Lower lobe of right lung (tissue), 2 donors: Measurements from ENCODE around the gene ARL6IP4. TPM values are rescaled to one million over a fixed set of nuclear protein-coding genes. Genes with fewer than 3 reads are reported as not detected.
"Not testable (repeated sequence)": the region's sequence is repeated elsewhere in the genome, so short reads cannot be mapped to it uniquely, and the experiment has no call there.

Source experiments
- ATAC-seq, 2 donors: fragments of 200-7000 bp; cut with Tn5 transposase; one replicate each; pipeline ENCODE4 v1.9.1; 2020 to 2022; ENCODE audit warnings: mild to moderate bottlenecking in 2 of 2, moderate library complexity in 2 of 2
- DNase-seq: peaks from one replicate; pipeline ENCODE4 v3.0.0-alpha.2; 2020
- H3K27ac ChIP-seq: fragments of 200-600 bp; one replicate; pipeline ENCODE4 v1.8.0; 2022
- H3K27me3 ChIP-seq: fragments of 200-600 bp; one replicate; pipeline ENCODE4 v1.8.0; 2022; ENCODE audit warnings: low read depth
- H3K36me3 ChIP-seq: fragments of 200-600 bp; one replicate; pipeline ENCODE4 v1.8.0; 2022; ENCODE audit warnings: mild to moderate bottlenecking
- H3K4me1 ChIP-seq: fragments of 200-600 bp; one replicate; pipeline ENCODE4 v1.8.0; 2022
- H3K4me3 ChIP-seq: fragments of 200-600 bp; one replicate; pipeline ENCODE4 v1.8.0; 2022; ENCODE audit warnings: mild to moderate bottlenecking
- H3K9me3 ChIP-seq: fragments of 200-600 bp; one replicate; pipeline ENCODE4 v1.8.0; 2022
- CTCF ChIP-seq: fragments of 200-600 bp; IDR thresholded peaks from one replicate; pipeline ENCODE4 v1.8.0; 2022; ENCODE audit warnings: antibody characterized with exemption, mild to moderate bottlenecking
- intact Hi-C: fragments of 100-400 bp; cut with DNase I; formaldehyde crosslinking; loops from one replicate; pipeline ENCODE4 v1.11.0; 2022
- total RNA-seq: library from RNA; stranded (reverse); fragmentation: NEBNext Ultra II Directional; extraction: Animal tissue kit (Norgen Biotek cat#: 25700); gene quantifications from one replicate; pipeline ENCODE4 v1.2.1, GENCODE V29; 2021
- donor health status: DM: no; HTN: yes; CAD: no; lungs with severe emphysema.

Gene ARL6IP4
- total RNA-seq, 1 donor from 2014 or later, result 139 TPM

DNA sequence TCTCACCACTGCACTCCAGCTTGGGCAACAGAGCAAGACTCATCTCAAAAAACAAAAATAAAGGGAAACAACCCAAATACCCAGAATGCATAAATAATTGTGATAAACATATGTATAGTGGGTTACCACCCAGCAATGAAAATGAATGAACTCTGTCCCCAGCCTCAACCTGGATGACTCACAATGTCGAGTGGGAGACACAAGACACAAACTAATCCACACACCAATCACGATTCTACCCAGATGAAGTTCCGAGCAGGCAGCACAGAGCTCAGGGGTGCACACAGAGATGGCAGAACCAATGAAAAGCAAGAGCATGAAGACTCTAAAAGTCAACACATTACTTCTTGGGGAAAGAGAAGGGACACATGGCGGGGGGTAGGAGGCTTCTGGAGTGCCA lies 41.4 kb upstream of the ARL6IP4 start:
- DNase-seq (no peak), ATAC-seq (no peak)
- no peaks in the 10 kb centered on the region for H3K9me3 ChIP-seq
- H3K36me3 ChIP-seq, result peaks cover 4% of the 10 kb centered on the region
- intact Hi-C loops, result no loop called here
- peaks cover 20% of the 10 kb centered on the region for H3K4me1 ChIP-seq
- no peaks in the 10 kb centered on the region for H3K27me3 ChIP-seq
- TF ChIP-seq CTCF, result no peak
- H3K27ac ChIP-seq, result no peak overlapping the region
- H3K4me3 ChIP-seq, result no peak overlapping the region

DNA sequence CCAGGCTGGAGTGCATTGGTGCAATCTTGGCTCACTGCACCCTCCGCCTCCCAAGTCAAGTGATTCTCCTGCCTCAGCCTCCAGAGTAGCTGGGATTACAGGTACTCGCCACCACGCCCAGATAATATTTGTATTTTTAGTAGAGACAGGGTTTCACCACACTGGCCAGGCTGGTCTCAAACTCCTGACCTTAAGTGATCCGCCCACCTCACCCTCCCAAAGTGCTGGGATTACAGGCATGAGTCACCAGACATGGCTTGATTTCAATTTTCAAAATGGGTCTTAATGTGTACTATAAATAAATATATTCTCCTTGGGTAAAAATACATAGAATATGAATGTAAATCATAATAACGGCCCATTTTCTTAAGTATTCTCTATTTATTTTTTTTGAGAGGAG lies 39.1 kb upstream of the ARL6IP4 start:
- H3K27me3 ChIP-seq, DNase-seq, ATAC-seq, H3K4me3 ChIP-seq, intact Hi-C loops, H3K27ac ChIP-seq, H3K36me3 ChIP-seq, H3K9me3 ChIP-seq: not testable (repeated sequence)
- H3K4me1 ChIP-seq, result peaks cover 26% of the 10 kb centered on the region

DNA sequence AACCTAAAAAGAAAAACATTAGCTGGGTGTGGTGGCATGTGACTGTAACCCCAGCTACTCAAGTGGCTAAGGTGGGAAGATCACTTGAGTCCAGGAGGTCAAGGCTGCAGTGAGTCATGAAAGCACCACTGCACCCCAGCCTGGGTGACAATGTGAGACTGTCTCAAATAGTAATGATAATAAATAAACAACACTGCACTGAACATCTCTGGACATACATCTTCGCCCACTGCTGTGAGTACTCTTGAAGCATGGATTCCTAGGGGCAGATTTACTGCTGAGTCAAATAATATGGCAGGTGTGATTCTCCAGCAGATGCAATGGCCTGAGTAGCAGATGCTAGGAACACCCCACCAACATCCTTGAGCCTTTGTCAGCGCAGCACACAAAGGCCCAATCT lies 37.8 kb upstream of the ARL6IP4 start:
- H3K4me1 ChIP-seq, result peaks cover 39% of the 10 kb centered on the region

DNA sequence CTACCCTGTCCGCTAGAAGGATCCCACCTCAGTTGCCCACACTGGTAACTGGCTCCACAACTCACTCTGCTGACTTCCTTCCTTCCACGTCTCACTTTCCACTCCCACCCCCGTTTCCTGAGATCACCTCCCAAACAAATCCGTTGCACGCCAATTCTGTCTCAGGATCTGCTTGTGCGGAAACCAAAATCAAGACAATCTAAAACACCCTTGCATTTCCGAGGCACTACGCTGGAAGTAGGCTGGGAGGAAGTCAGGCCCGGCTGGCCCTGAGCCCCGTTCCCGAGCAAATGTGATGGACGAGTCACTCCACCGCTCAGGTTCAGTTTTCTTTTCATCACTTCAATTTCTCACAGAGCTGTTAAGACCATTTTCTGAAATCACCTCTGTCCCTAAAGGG lies 37.3 kb upstream of the ARL6IP4 start:
- Histone ChIP-seq H3K9me3 (no peaks in the 10 kb centered on the region), H3K27ac (peak overlapping the region; percentile 67), H3K36me3 (no peaks in the 10 kb centered on the region), H3K4me3 (no peak overlapping the region), H3K27me3 (no peaks in the 10 kb centered on the region), H3K4me1 (peaks cover 42% of the 10 kb centered on the region)
- TF ChIP-seq CTCF, result no peak
- ATAC-seq, result no peak
- DNase-seq, result no peak
- intact Hi-C loops, result no loop called here

More for the DNA sequence above, 37.8 kb upstream of the ARL6IP4 start:
- H3K4me3 ChIP-seq, result no peak overlapping the region
- H3K9me3 ChIP-seq, result no peaks in the 10 kb centered on the region
- intact Hi-C loops, result no loop called here
- no peak for DNase-seq
- peak overlapping the region; percentile 67 for H3K27ac ChIP-seq
- ATAC-seq, result peak in 1 of 2 donors; percentile 41
- no peaks in the 10 kb centered on the region for H3K27me3 ChIP-seq
- H3K36me3 ChIP-seq, result no peaks in the 10 kb centered on the region
- no peak for TF ChIP-seq CTCF

DNA sequence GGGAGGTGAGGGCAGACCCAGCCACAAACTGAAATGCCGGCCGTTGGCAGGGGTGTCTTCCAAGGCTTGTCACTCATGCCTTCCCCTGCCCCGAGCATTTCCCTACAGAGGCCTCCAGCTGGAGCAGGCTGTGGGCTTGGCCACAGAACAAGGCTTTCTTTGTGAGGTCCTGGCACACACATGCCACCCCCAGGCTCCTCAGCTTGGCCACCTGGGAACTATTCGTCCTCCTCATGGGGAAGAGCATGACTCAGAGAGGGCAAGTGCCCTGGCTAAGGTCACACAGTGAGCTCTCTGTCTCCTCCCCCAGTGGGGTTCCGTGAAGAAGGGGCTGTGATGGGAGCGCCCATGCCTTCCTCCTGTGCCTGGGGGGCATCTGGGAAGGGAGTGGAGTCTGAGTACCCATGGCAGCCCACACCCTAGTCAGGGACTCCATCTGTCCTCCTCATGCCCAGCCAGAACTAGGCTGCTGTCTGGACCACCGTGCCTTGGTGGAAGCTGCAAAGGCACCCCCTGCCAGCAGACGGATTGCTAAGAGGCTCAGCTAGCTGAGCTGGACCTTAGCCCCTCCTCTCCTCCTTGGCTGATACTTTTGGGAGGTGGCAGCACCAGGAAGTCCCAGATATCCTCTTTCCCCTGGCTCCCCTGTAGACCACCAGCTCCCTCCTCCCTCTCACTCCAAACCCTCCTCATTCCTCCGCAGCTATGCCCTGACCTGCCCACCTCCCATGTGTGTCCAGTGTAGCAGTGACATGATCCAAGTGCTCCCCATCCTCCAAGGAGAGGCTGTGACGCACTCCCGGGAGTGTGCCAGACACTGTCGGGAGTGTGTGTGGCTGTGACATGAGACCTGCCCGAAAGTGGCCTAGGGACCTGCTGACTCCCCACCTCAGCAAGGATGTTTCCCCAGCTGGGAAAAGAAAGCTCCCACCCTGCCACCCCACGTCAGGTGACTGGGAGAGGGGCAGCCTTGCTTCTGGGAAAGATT lies 35.6 kb upstream of the ARL6IP4 start:
- H3K9me3 ChIP-seq, result no peaks in the 10 kb centered on the region
- no peak for DNase-seq
- no peak for ATAC-seq
- no peak overlapping the region for H3K27ac ChIP-seq
- H3K4me3 ChIP-seq, result no peak overlapping the region
- H3K36me3 ChIP-seq, result no peaks in the 10 kb centered on the region
- intact Hi-C loops, result no loop called here
- H3K27me3 ChIP-seq, result no peaks in the 10 kb centered on the region
- peaks cover 42% of the 10 kb centered on the region for H3K4me1 ChIP-seq
- TF ChIP-seq CTCF, result no peak

GRCh38 chr12:122946690-122947341 lies 33.7 kb upstream of the ARL6IP4 start:
- H3K27ac ChIP-seq, result peak overlapping the region; percentile 76
- ATAC-seq, result peak; percentile 80 to 87

More at GRCh38 chr12:122946690-122947341, 33.7 kb upstream of the ARL6IP4 start:
- peak; percentile 22 for TF ChIP-seq CTCF
- intact Hi-C loops, result no loop called here
- Histone ChIP-seq H3K27me3 (no peaks in the 10 kb centered on the region), H3K9me3 (no peaks in the 10 kb centered on the region), H3K4me3 (no peak overlapping the region), H3K4me1 (peaks cover 42% of the 10 kb centered on the region), H3K36me3 (no peaks in the 10 kb centered on the region)
- peak; percentile 91 for DNase-seq
